Gastroesophageal sphincter (tissue), 3 donors: Measurements from ENCODE around the gene GTF3C2.

ENCODE experiments used
- CTCF ChIP-seq, 4 experiments: fragments of 200-600 bp in 2 of 4; fragments of 450-650 bp in 2 of 4; sonication (generic) in 1 of 4; IDR thresholded peaks; one replicate each; pipeline ENCODE4 v1.5.1; 2017 to 2019; ENCODE audit warnings: antibody characterized with exemption in 4 of 4, mild to moderate bottlenecking in 2 of 4, moderate library complexity in 2 of 4
- POLR2A ChIP-seq, 2 donors: fragments of 450-650 bp; IDR thresholded peaks; one replicate each; pipeline ENCODE4 v1.6.1; 2017; ENCODE audit warnings: antibody characterized with exemption in 2 of 2, mild to moderate bottlenecking in 2 of 2, moderate library complexity in 1 of 2

GRCh38 chr2:27373567-27373966 lies 17.0 kb upstream of the GTF3C2 start:
- no peak for TF ChIP-seq CTCF (IDR thresholded peaks at IDR 0.05)
- TF ChIP-seq POLR2A (IDR thresholded peaks at IDR 0.05): no peak
